ENCODE results near the gene EXOC6B.

Gene EXOC6B

DNA sequence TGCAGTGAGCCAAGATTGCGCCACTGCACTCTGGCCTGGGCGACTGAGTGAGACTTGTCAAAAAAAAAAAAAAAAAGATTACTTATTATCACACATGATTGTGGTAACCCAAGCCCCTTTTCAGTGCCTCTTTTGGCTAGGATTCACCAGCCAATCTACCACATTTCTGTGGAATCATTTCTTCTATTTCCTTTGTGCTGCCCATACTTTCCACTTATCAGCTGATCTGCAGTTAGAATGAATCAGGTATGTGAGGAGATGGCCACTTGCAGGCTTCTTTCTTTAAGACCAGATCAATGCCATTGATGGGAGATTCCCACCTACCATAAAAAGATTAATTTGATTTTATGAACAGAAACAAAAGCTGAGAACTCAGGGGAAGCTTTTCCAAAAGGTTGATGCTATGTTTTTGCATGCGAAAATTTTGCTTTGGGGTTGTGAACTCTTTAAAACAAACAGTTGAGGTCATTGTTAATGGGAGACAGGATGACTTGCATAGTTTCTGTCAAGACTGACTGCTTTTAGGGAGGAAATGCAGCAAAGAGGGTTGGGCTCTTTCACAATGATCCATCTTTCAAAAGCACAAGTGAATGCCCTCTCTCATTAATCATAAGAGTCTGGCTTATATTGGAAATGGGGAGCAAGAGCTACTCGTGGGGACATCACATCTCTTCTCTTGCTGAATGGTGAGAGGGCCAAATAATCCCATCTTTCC, 611.2 kb downstream of the EXOC6B start:
- no peak for TF ChIP-seq CTCF (IDR thresholded peaks at IDR 0.05; ENCODE audit: low read depth, low read length)
- H3K4me3 ChIP-seq (ENCODE audit: low read depth, low read length): no peak overlapping the region
- no peak overlapping the region for H3K27ac ChIP-seq
- no peaks in the 10 kb centered on the region for H3K36me3 ChIP-seq
- DNase-seq: no peak
- H3K9me3 ChIP-seq (ENCODE audit: severe bottlenecking): no peaks in the 10 kb centered on the region
- H3K27me3 ChIP-seq (ENCODE audit: insufficient read depth, low read depth, severe bottlenecking): no peaks in the 10 kb centered on the region

GRCh38 chr2:72212486-72212855, 613.4 kb downstream of the EXOC6B start:
- no peak for DNase-seq
- Histone ChIP-seq H3K27me3 (ENCODE audit: insufficient read depth, low read depth, severe bottlenecking) (no peaks in the 10 kb centered on the region), H3K27ac (no peak overlapping the region), H3K4me3 (ENCODE audit: low read depth, low read length) (no peak overlapping the region), H3K9me3 (ENCODE audit: severe bottlenecking) (no peaks in the 10 kb centered on the region), H3K36me3 (no peaks in the 10 kb centered on the region)
- no peak for TF ChIP-seq CTCF (IDR thresholded peaks at IDR 0.05; ENCODE audit: low read depth, low read length)

- TF ChIP-seq CTCF (IDR thresholded peaks at IDR 0.05; ENCODE audit: low read depth, low read length): no peak
- no peaks in the 10 kb centered on the region for H3K36me3 ChIP-seq
- no peak for DNase-seq
- H3K27ac ChIP-seq: no peak overlapping the region
- H3K27me3 ChIP-seq (ENCODE audit: insufficient read depth, low read depth, severe bottlenecking): no peaks in the 10 kb centered on the region
- H3K9me3 ChIP-seq (ENCODE audit: severe bottlenecking): no peaks in the 10 kb centered on the region
- no peak overlapping the region for H3K4me3 ChIP-seq (ENCODE audit: low read depth, low read length)
These were observed 613.9 kb downstream of the EXOC6B start for GRCh38 chr2:72211777-72212485.

DNA sequence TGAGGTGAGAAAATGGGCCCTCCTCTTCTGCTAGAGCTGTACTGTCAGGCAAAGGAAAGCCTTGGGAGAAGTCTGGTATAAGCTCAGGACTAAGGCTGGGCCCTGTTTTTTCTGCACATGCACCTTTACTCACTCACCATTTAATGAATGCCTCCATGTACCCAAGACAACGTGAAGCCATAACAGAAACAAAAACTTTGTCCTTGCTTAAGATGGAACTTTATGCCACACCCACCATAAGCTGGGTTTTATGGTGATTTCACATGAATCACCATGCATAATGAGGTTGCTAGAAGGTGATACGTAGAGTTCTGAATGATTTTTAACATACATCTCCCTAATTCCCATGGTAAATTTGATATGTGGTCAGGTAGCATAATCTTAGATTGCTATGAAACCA, 614.5 kb downstream of the EXOC6B start:
- TF ChIP-seq CTCF (IDR thresholded peaks at IDR 0.05; ENCODE audit: low read depth, low read length): no peak
- no peaks in the 10 kb centered on the region for H3K36me3 ChIP-seq
- no peak for DNase-seq

DNA sequence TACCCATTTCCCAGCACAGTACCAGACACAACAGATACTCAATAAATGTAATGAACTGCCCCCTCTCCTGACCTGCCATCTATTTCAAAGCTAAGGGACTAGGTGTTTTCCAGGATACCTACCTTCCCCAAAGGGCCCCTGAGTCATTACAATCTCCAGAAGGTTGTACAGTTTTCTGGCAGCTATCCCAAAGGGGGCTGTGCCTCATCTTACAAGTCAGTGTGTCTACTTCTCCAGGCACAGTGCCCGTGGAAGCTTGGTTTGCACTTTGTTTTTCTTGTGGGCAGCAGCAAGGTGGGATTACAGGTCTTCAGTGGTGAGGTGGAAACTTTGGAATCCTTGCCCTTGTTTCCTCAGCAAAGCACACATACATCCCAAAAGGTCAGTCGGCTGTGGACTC, 615.4 kb downstream of the EXOC6B start:
- TF ChIP-seq CTCF (IDR thresholded peaks at IDR 0.05; ENCODE audit: low read depth, low read length): no peak
- H3K36me3 ChIP-seq: no peaks in the 10 kb centered on the region
- no peak overlapping the region for H3K4me3 ChIP-seq (ENCODE audit: low read depth, low read length)
- no peaks in the 10 kb centered on the region for H3K9me3 ChIP-seq (ENCODE audit: severe bottlenecking)
- DNase-seq: no peak
- H3K27ac ChIP-seq: no peak overlapping the region
- H3K27me3 ChIP-seq (ENCODE audit: insufficient read depth, low read depth, severe bottlenecking): no peaks in the 10 kb centered on the region

More for the DNA sequence above, 614.5 kb downstream of the EXOC6B start:
- Histone ChIP-seq H3K27me3 (ENCODE audit: insufficient read depth, low read depth, severe bottlenecking) (no peaks in the 10 kb centered on the region), H3K9me3 (ENCODE audit: severe bottlenecking) (no peaks in the 10 kb centered on the region), H3K27ac (no peak overlapping the region), H3K4me3 (ENCODE audit: low read depth, low read length) (no peak overlapping the region)
